ENCODE measurements around the gene KNL1. TPM values are rescaled to one million over a fixed set of nuclear protein-coding genes. Genes with fewer than 3 reads are reported as not detected.
"Not testable (repeated sequence)": the region's sequence is repeated elsewhere in the genome, so short reads cannot be mapped to it uniquely, and the experiment has no call there.

Gene KNL1
- total RNA-seq, 2 donors from 2014 or later = 0.51 to 4.6 TPM

- DNase-seq (ENCODE audit: low spot score) = no peak
- Histone ChIP-seq H3K27me3 (no peaks in the 10 kb centered on the region), H3K9me3 (no peaks in the 10 kb centered on the region), H3K4me3 (no peak overlapping the region), H3K27ac (no peak overlapping the region), H3K4me1 (no peaks in the 10 kb centered on the region), H3K36me3 (no peaks in the 10 kb centered on the region)
- no peak for TF ChIP-seq CTCF (IDR thresholded peaks at IDR 0.05)
Observed at GRCh38 chr15:40647523-40647922, 53.5 kb downstream of the KNL1 start.

GRCh38 chr15:40650479-40650878, 56.4 kb downstream of the KNL1 start:
- TF ChIP-seq CTCF (IDR thresholded peaks at IDR 0.05) = no peak
- H3K4me1 ChIP-seq = no peaks in the 10 kb centered on the region
- no peak overlapping the region for H3K4me3 ChIP-seq
- H3K27me3 ChIP-seq = no peaks in the 10 kb centered on the region
- no peaks in the 10 kb centered on the region for H3K9me3 ChIP-seq
- no peak for DNase-seq (ENCODE audit: low spot score)
- no peak overlapping the region for H3K27ac ChIP-seq
- no peaks in the 10 kb centered on the region for H3K36me3 ChIP-seq

GRCh38 chr15:40660686-40661085, 66.6 kb downstream of the KNL1 start:
- Histone ChIP-seq H3K4me1 (no peaks in the 10 kb centered on the region), H3K36me3 (no peaks in the 10 kb centered on the region)

GRCh38 chr15:40664909-40665308, 70.9 kb downstream of the KNL1 start:
- no peak for DNase-seq (ENCODE audit: low spot score)

More at GRCh38 chr15:40660686-40661085, 66.6 kb downstream of the KNL1 start:
- no peak for DNase-seq (ENCODE audit: low spot score)
- no peaks in the 10 kb centered on the region for H3K9me3 ChIP-seq
- no peak overlapping the region for H3K27ac ChIP-seq
- TF ChIP-seq CTCF (IDR thresholded peaks at IDR 0.05) = no peak
- H3K27me3 ChIP-seq = no peaks in the 10 kb centered on the region
- no peak overlapping the region for H3K4me3 ChIP-seq

GRCh38 chr15:40676290-40676689, 82.2 kb downstream of the KNL1 start:
- not testable (repeated sequence) for H3K27ac ChIP-seq; H3K36me3 ChIP-seq; H3K4me3 ChIP-seq; DNase-seq (ENCODE audit: low spot score); H3K9me3 ChIP-seq; H3K4me1 ChIP-seq; H3K27me3 ChIP-seq

More at GRCh38 chr15:40664909-40665308, 70.9 kb downstream of the KNL1 start:
- Histone ChIP-seq H3K27me3 (no peaks in the 10 kb centered on the region), H3K9me3 (no peaks in the 10 kb centered on the region), H3K36me3 (no peaks in the 10 kb centered on the region), H3K4me1 (no peaks in the 10 kb centered on the region), H3K4me3 (no peak overlapping the region), H3K27ac (no peak overlapping the region)
- no peak for TF ChIP-seq CTCF (IDR thresholded peaks at IDR 0.05)

GRCh38 chr15:40676906-40677305, 82.9 kb downstream of the KNL1 start:
- DNase-seq (ENCODE audit: low spot score); H3K36me3 ChIP-seq; H3K27ac ChIP-seq; H3K27me3 ChIP-seq; H3K9me3 ChIP-seq; H3K4me3 ChIP-seq; H3K4me1 ChIP-seq: not testable (repeated sequence)

- Histone ChIP-seq H3K4me3 (no peak overlapping the region), H3K27ac (no peak overlapping the region), H3K36me3 (no peaks in the 10 kb centered on the region), H3K27me3 (no peaks in the 10 kb centered on the region), H3K9me3 (no peaks in the 10 kb centered on the region), H3K4me1 (no peaks in the 10 kb centered on the region)
- no peak for DNase-seq (ENCODE audit: low spot score)
- TF ChIP-seq CTCF (IDR thresholded peaks at IDR 0.05) = no peak
Observed at GRCh38 chr15:40680151-40680550, 86.1 kb downstream of the KNL1 start.

- not testable (repeated sequence) for H3K4me1 ChIP-seq; H3K9me3 ChIP-seq; H3K36me3 ChIP-seq; DNase-seq (ENCODE audit: low spot score); H3K4me3 ChIP-seq; H3K27ac ChIP-seq; H3K27me3 ChIP-seq
Observed at GRCh38 chr15:40680959-40681358, 86.9 kb downstream of the KNL1 start.

Measured in right atrium auricular region (tissue), 2 donors.